ENCODE results near the gene MCM7. TPM values are rescaled to one million over a fixed set of nuclear protein-coding genes. Genes with fewer than 3 reads are reported as not detected.
A peak's percentile ranks its signal among the peaks of the same experiment; 100 is the strongest.

Gene MCM7
- polyA plus RNA-seq, 4 donors, result 35.8 to 87.8 (median 63.3) TPM

DNA sequence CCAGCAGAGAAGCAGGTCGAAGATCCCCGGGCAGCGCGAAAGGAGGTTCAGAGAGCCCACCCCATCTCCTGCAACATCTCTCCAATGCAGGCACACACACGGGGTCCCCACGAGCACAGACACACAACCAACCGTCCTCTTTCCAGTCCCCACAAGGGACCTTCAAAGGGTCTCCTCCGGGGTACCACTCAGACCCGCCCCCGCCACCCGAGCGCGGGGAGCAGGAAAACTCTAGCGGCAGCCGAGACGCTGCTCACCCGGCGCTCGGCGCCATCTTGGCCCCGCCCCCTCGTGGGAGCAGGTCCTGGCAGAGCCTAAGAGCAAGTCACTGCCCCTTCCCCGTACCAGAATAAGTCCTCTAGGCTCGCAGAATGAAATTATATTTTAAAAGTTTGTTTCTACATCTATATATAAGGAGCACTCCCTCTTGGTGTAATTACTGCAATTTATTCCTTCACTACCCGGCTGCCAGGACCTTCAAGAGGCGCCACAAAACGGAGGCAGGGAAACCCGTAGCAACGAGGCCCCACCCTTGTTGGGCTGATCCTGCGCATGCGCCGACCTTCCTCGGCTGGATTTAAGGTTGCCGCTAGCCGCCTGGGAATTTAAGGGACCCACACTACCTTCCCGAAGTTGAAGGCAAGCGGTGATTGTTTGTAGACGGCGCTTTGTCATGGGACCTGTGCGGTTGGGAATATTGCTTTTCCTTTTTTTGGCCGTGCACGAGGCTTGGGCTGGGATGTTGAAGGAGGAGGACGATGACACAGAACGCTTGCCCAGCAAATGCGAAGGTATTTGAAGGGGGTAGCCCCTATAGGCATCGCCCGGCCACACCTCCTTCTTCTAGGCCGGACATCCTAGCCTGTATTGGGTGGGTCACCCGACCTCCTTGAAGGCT lies 18.1 kb upstream of the MCM7 start, which contains the start of the genes CNPY4 and TAF6:
Gene CNPY4, plus strand, starts transcription at position 563 of the 898 bp plus-strand sequence. Its CDS starts 111 bp downstream, at position 674.
Gene TAF6, minus strand, starts transcription at position 287 of the 898 bp plus-strand sequence. CDS start 5,149 bp downstream, outside the sequence.
- H3K36me3 ChIP-seq (ENCODE audit: control insufficient read depth in 3 of 3, insufficient read depth in 2 of 3, low read depth in 1 of 3, low read length in 3 of 3), result peaks cover 0 to 15% (median 0%) of the 10 kb centered on the region in 3 donors
- H3K27me3 ChIP-seq (ENCODE audit: control insufficient read depth in 3 of 3, insufficient read depth in 3 of 3, low read length in 3 of 3), result no peaks in the 10 kb centered on the region
- H3K9me3 ChIP-seq (ENCODE audit: control insufficient read depth in 2 of 2, insufficient read depth in 1 of 2, low read depth in 1 of 2, low read length in 1 of 2), result no peaks in the 10 kb centered on the region
- peaks cover 2 to 19% (median 6%) of the 10 kb centered on the region in 3 donors for H3K4me1 ChIP-seq (ENCODE audit: control insufficient read depth in 3 of 3, insufficient read depth in 2 of 3, low read depth in 1 of 3, low read length in 2 of 3)
- WGBS, 3 donors, result 0% methylated on average over 49 of the region's 49 CpGs
- DNase-seq (peak; percentile 95 to 96), FAIRE-seq (no peak)
- peak within 1 kb of the TSS; percentile 59 to 91 (median 65) for H3K27ac ChIP-seq (ENCODE audit: low read depth in 1 of 3, low read length in 2 of 3)
- peak within 1 kb of the TSS; percentile 55 to 68 (median 63) for H3K4me3 ChIP-seq (ENCODE audit: low read depth in 1 of 3, low read length in 3 of 3)

DNA sequence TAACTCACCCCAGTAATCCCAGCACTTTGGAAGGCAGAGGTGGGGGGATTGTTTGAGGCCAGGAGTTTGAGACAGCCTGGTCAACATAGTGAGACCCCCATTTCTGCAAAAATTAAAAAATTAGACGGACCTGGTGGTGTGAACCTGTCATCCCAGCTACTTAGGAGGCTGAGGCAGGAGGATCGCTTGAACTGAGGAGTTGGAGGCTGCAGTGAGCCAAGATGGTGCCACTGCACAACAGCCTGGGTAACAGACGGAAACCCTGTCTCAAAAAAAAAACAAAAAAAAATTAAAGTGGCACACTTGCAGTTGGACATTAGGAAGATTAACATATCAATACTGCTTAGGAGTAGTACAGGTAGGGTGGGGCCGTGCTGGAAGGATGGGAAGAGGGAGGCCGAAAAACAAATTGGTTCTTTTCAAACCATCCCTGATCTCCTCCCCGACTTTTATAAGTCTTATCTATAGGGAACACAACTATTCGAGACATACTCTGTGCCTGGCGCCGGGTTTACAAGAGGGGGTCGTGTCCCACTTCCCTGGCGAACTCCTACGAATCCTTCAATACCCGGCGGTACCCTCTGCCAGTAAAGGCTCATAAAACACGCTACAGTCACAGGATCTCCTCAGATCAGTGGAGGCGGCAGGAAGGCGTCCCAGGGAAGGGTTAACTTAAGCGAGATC lies 17.3 kb upstream of the MCM7 start:
- Histone ChIP-seq H3K36me3 (ENCODE audit: control insufficient read depth in 3 of 3, insufficient read depth in 2 of 3, low read depth in 1 of 3, low read length in 3 of 3) (peaks cover 0 to 23% (median 0%) of the 10 kb centered on the region in 3 donors), H3K4me3 (ENCODE audit: low read depth in 1 of 3, low read length in 3 of 3) (peak overlapping the region; percentile 55 to 68 (median 61)), H3K4me1 (ENCODE audit: control insufficient read depth in 3 of 3, insufficient read depth in 2 of 3, low read depth in 1 of 3, low read length in 2 of 3) (peaks cover 2 to 17% (median 6%) of the 10 kb centered on the region in 3 donors), H3K27me3 (ENCODE audit: control insufficient read depth in 3 of 3, insufficient read depth in 3 of 3, low read length in 3 of 3) (no peaks in the 10 kb centered on the region), H3K9me3 (ENCODE audit: control insufficient read depth in 2 of 2, insufficient read depth in 1 of 2, low read depth in 1 of 2, low read length in 1 of 2) (no peaks in the 10 kb centered on the region), H3K27ac (ENCODE audit: low read depth in 1 of 3, low read length in 2 of 3) (peak overlapping the region in 1 of 3 donors; percentile 91)
- FAIRE-seq (no peak), DNase-seq (no peak)
- 17 to 20% (median 19%) methylated on average over 18 of the region's 18 CpGs for WGBS, 3 donors

DNA sequence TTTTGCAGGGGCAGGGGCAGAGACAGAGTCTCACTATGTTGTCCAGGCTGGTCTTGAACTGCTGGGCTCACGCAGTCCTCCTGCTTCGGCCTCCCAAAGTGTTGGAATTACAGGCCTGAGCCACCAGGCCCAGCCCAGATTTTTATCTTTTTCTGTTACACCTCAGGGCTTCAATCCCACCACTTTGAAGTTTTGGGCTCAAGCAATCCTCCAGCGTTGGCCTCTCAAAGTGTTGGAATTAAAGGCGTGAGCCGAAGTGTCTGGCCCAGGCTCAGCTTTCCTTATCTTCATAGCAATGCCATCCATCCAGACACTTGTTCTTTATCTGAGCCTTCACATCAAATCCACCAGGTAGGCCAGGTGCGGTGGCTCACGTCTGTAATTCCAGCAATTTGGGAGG lies 13.8 kb upstream of the MCM7 start:
- H3K4me3 ChIP-seq (ENCODE audit: low read depth in 1 of 3, low read length in 3 of 3), result no peak overlapping the region
- H3K9me3 ChIP-seq (ENCODE audit: control insufficient read depth in 2 of 2, insufficient read depth in 1 of 2, low read depth in 1 of 2, low read length in 1 of 2), result no peaks in the 10 kb centered on the region
- peaks cover 4 to 50% (median 5%) of the 10 kb centered on the region in 3 donors for H3K36me3 ChIP-seq (ENCODE audit: control insufficient read depth in 3 of 3, insufficient read depth in 2 of 3, low read depth in 1 of 3, low read length in 3 of 3)
- FAIRE-seq (no peak), DNase-seq (no peak)
- no peaks in the 10 kb centered on the region for H3K27me3 ChIP-seq (ENCODE audit: control insufficient read depth in 3 of 3, insufficient read depth in 3 of 3, low read length in 3 of 3)
- 85 to 90% (median 88%) methylated on average over 7 of the region's 7 CpGs for WGBS, 3 donors
- H3K4me1 ChIP-seq (ENCODE audit: control insufficient read depth in 3 of 3, insufficient read depth in 2 of 3, low read depth in 1 of 3, low read length in 2 of 3), result peaks cover under 1 to 9% (median 2%) of the 10 kb centered on the region in 3 donors
- H3K27ac ChIP-seq (ENCODE audit: low read depth in 1 of 3, low read length in 2 of 3), result no peak overlapping the region

DNA sequence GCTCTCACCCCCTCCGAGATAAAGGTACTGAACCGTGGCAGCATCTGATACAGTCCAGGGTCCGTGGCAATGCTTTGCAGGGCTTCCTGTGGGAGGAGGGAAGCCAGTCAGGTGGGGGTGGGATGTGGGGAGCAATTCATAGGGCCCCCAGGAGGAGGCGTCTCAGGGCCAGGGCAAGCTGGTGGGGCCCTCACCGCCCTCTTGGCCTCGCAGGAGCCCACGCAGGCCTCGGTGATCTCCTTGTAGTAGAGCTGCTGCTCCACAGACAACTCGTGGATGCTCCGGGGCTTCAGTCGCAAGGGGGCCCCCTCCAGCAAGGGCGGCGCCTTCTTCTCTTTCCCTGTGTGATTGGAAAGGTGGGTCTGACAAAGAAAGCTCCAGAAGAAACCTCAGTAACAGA lies 10.7 kb upstream of the MCM7 start:
- WGBS, 3 donors, result 85 to 86% (median 85%) methylated on average over 9 to 13 of the region's 13 CpGs
- H3K27ac ChIP-seq (ENCODE audit: low read depth in 1 of 3, low read length in 2 of 3), result no peak overlapping the region
- peaks cover 4 to 79% (median 10%) of the 10 kb centered on the region in 3 donors for H3K36me3 ChIP-seq (ENCODE audit: control insufficient read depth in 3 of 3, insufficient read depth in 2 of 3, low read depth in 1 of 3, low read length in 3 of 3)
- FAIRE-seq (no peak), DNase-seq (no peak)
- H3K4me1 ChIP-seq (ENCODE audit: control insufficient read depth in 3 of 3, insufficient read depth in 2 of 3, low read depth in 1 of 3, low read length in 2 of 3), result no peaks in the 10 kb centered on the region
- no peaks in the 10 kb centered on the region for H3K9me3 ChIP-seq (ENCODE audit: control insufficient read depth in 2 of 2, insufficient read depth in 1 of 2, low read depth in 1 of 2, low read length in 1 of 2)
- H3K27me3 ChIP-seq (ENCODE audit: control insufficient read depth in 3 of 3, insufficient read depth in 3 of 3, low read length in 3 of 3), result no peaks in the 10 kb centered on the region
- no peak overlapping the region for H3K4me3 ChIP-seq (ENCODE audit: low read depth in 1 of 3, low read length in 3 of 3)

DNA sequence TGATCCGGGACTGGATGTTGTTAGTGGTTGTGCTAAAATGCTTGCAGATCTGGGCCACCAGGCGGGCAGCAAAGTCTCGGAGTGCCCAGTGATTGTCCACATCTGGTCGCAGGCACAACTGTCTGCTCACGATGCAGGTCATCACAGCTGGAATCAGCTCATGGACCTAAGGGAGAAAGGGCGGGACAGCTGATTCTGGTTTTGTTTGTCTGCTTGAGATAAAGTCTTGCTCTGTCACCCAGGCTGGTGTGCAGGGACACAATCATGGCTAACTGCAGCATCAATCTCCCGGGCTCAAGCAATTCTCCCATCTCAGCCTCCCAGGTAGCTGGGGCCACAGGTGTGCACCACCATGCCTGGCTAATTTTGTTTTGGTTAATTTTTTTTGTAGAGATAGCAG lies 10.0 kb upstream of the MCM7 start:
- 88 to 94% (median 89%) methylated on average over 7 of the region's 7 CpGs for WGBS, 3 donors
- DNase-seq (no peak), FAIRE-seq (no peak)
- Histone ChIP-seq H3K9me3 (ENCODE audit: control insufficient read depth in 2 of 2, insufficient read depth in 1 of 2, low read depth in 1 of 2, low read length in 1 of 2) (no peaks in the 10 kb centered on the region), H3K27ac (ENCODE audit: low read depth in 1 of 3, low read length in 2 of 3) (no peak overlapping the region), H3K27me3 (ENCODE audit: control insufficient read depth in 3 of 3, insufficient read depth in 3 of 3, low read length in 3 of 3) (no peaks in the 10 kb centered on the region), H3K36me3 (ENCODE audit: control insufficient read depth in 3 of 3, insufficient read depth in 2 of 3, low read depth in 1 of 3, low read length in 3 of 3) (peaks cover 6 to 86% (median 10%) of the 10 kb centered on the region in 3 donors), H3K4me1 (ENCODE audit: control insufficient read depth in 3 of 3, insufficient read depth in 2 of 3, low read depth in 1 of 3, low read length in 2 of 3) (no peaks in the 10 kb centered on the region), H3K4me3 (ENCODE audit: low read depth in 1 of 3, low read length in 3 of 3) (no peak overlapping the region)

DNA sequence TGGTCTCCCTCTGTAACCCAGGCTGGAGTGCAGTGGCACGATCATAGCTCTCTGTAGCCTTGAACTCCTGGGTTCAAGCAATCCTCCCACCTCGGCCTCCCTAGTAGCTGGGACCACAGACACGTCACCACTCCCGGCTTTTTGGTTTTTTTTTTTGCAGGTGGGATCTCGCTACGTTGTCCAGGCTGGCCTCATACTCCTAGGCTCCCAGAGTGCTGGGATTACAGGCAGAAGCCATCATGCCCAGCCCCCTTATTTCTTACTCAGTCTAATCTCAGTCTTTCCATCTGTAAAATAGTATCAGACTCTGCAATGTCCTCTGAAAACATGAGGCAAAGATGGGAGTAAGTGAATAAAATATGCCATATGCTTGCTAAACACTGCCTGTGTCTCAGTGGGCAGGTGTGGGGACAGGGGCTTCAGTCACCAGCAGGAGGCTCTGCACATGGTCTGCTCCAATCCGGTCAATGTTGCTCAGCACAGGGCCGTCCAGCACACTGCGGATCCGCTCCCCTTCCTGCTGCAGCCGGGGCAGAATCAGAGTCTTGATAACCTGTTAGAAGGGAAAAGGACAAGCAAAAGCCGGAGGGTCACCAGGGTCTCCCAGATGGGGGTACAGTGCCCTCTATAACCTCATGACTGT lies 8.4 kb upstream of the MCM7 start:
- H3K36me3 ChIP-seq (ENCODE audit: control insufficient read depth in 3 of 3, insufficient read depth in 2 of 3, low read depth in 1 of 3, low read length in 3 of 3), result peaks cover 6 to 94% (median 10%) of the 10 kb centered on the region in 3 donors
- H3K27ac ChIP-seq (ENCODE audit: low read depth in 1 of 3, low read length in 2 of 3), result no peak overlapping the region
- H3K4me1 ChIP-seq (ENCODE audit: control insufficient read depth in 3 of 3, insufficient read depth in 2 of 3, low read depth in 1 of 3, low read length in 2 of 3), result no peaks in the 10 kb centered on the region
- no peak for FAIRE-seq
- no peaks in the 10 kb centered on the region for H3K27me3 ChIP-seq (ENCODE audit: control insufficient read depth in 3 of 3, insufficient read depth in 3 of 3, low read length in 3 of 3)
- no peak for DNase-seq
- 83 to 93% (median 91%) methylated on average over 11 to 12 of the region's 12 CpGs for WGBS, 3 donors
- no peak overlapping the region for H3K4me3 ChIP-seq (ENCODE audit: low read depth in 1 of 3, low read length in 3 of 3)
- no peaks in the 10 kb centered on the region for H3K9me3 ChIP-seq (ENCODE audit: control insufficient read depth in 2 of 2, insufficient read depth in 1 of 2, low read depth in 1 of 2, low read length in 1 of 2)

DNA sequence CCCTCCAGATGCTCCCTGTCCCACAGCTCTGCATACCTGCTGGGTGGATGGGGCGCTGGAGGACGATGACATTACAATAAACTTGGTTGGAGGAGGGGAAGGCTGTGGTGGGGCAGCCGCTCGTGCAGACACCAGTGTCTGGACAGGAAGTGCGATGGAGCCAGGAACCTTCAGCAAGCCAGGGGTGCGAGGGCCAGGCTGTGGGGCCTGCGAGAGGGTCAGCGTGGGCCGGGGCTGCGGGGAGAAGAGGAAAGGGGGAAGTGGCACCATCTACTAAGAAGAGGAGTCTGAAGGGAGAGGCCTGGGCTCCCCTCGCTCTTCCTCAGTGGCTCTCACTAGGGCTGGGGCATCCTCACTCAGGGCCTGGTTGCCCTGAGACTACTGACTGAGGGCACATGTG lies 6.7 kb upstream of the MCM7 start:
- H3K4me3 ChIP-seq (ENCODE audit: low read depth in 1 of 3, low read length in 3 of 3), result no peak overlapping the region
- H3K27ac ChIP-seq (ENCODE audit: low read depth in 1 of 3, low read length in 2 of 3), result no peak overlapping the region
- no peaks in the 10 kb centered on the region for H3K9me3 ChIP-seq (ENCODE audit: control insufficient read depth in 2 of 2, insufficient read depth in 1 of 2, low read depth in 1 of 2, low read length in 1 of 2)
- no peaks in the 10 kb centered on the region for H3K4me1 ChIP-seq (ENCODE audit: control insufficient read depth in 3 of 3, insufficient read depth in 2 of 3, low read depth in 1 of 3, low read length in 2 of 3)
- H3K27me3 ChIP-seq (ENCODE audit: control insufficient read depth in 3 of 3, insufficient read depth in 3 of 3, low read length in 3 of 3), result no peaks in the 10 kb centered on the region
- no peak for FAIRE-seq
- 80 to 90% (median 86%) methylated on average over 11 of the region's 11 CpGs for WGBS, 3 donors
- DNase-seq, result no peak
- peaks cover 6 to 93% (median 10%) of the 10 kb centered on the region in 3 donors for H3K36me3 ChIP-seq (ENCODE audit: control insufficient read depth in 3 of 3, insufficient read depth in 2 of 3, low read depth in 1 of 3, low read length in 3 of 3)

All from small intestine (tissue), 7 donors.